ENCODE measurements around the gene PCSK9.

- TF ChIP-seq, protein P1, sequence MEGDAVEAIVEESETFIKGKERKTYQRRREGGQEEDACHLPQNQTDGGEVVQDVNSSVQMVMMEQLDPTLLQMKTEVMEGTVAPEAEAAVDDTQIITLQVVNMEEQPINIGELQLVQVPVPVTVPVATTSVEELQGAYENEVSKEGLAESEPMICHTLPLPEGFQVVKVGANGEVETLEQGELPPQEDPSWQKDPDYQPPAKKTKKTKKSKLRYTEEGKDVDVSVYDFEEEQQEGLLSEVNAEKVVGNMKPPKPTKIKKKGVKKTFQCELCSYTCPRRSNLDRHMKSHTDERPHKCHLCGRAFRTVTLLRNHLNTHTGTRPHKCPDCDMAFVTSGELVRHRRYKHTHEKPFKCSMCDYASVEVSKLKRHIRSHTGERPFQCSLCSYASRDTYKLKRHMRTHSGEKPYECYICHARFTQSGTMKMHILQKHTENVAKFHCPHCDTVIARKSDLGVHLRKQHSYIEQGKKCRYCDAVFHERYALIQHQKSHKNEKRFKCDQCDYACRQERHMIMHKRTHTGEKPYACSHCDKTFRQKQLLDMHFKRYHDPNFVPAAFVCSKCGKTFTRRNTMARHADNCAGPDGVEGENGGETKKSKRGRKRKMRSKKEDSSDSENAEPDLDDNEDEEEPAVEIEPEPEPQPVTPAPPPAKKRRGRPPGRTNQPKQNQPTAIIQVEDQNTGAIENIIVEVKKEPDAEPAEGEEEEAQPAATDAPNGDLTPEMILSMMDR (conservative IDR thresholded peaks at IDR 0.05): no peak
- TF ChIP-seq ZFX (IDR thresholded peaks at IDR 0.05): no peak
Measured at GRCh38 chr1:54989968-54990810, 49.2 kb upstream of the PCSK9 start.
